SHP77 (cell line): ENCODE measurements around the gene IL16.
"Not testable (repeated sequence)": the region's sequence is repeated elsewhere in the genome, so short reads cannot be mapped to it uniquely, and the experiment has no call there.

Experiments
- DNase-seq, 2 experiments: peaks; one replicate each; lab custom pipeline; 2025; lab: John Stamatoyannopoulos, UW

IL16 gene

DNA sequence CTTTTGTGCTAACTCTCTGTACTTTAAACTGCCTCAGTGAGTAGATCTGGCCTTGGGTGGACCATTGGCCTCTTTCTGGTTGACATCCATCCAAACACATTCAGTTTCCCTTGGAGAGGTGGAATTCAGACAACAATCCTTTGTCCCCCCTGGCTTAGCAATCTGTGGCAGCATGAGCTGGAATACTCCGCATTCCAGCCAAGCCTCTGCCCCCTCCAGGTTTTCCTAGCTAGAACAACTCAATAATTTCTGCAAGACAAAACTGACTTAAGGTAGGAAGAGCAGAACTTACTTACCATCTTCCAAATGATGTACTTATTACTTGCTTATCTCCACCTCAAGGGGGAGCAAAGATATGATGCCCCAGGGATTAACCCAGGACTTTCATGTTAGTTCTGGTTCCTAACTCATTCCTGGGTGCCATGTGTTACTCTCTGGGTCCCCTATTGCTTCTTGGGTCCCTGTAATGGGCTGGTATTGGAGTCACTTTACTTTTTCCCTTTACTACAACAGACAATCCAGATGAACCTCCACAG, 21.8 kb upstream of the IL16 start:
- DNase-seq, result no peak

DNA sequence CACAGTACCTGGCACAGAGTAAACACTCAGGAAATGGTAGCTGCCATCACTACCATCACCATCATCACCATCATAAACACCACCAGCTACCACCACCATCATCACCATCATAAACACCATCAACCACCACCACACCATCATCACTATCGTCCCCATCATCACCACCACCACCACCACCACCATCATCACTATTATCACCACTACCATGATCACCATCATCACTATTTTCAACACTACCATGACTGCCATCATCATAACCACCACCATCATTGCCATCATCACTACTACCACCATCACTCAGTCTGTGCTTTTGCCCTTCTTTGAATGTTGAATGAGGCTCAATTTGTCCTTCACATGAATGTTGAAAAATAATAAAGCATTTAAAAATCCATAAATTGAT, 21.2 kb upstream of the IL16 start:
- DNase-seq, result no peak

DNA sequence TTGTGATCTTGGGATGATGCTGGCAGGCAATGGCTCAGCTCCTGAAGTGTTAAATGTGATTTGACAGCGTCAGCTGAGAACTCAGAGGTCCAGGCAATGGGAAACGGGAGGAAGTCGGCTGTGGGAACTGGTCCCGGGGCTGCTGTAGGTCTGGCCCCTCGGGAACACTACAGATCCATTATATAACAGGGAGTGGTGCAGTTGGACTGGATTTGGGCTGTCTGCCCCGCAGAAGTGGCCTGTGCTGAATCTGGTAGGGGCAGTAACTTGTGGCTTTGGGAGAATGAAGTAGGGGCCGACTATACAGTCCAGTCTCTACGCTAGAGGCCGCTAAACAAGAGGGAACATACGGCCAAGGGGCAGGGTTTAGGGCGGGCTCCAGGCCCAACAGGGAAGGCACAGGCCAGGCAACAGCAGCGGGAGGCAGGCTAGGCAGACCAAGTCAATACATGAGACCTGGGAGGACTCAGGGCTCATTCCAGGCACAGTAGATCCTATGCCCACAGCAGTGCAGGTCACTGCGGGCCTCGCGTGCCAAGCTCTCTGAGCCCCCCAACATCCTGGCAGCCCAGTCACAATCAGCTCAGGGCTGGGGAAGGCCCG, 20.3 kb upstream of the IL16 start:
- DNase-seq, result no peak

DNA sequence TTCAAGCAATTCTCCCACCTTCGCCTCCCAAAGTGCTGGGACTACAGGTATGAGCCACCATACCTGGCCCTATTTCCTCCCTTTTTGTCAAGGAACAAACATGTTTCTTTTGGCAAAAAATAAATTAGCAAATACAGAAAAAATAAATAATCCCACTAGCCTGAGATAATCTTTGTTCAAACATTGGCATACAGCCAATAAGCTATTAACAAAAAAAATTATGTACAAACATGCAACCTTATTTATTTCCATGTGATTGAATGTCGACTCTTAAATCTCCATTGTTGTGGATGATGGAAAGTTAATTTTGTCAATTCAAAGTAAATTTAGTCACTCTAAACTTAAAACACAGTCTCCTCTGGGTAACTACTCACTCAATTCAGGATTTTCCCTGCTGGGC, 18.3 kb upstream of the IL16 start:
- DNase-seq, result no peak

DNA sequence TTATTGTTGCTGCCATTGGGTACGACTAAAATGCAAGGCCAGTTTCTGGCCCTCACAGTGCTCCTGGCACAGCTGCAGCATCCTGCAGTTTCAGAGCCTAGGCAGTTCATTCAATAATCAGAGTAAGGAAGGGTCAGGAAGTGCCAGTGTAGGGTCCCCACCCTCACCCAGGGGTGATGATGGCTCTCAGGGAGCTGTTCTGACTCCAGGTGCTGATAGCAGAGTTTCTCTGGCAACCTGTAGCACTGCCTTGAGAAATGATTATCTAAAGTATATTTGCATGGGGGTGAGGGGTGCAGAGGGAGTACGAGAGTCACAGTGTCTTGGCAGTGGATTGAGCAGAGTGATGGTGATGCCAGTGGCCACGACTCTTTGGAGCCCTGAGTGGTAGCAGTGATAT, 15.5 kb upstream of the IL16 start:
- DNase-seq, result no peak

DNA sequence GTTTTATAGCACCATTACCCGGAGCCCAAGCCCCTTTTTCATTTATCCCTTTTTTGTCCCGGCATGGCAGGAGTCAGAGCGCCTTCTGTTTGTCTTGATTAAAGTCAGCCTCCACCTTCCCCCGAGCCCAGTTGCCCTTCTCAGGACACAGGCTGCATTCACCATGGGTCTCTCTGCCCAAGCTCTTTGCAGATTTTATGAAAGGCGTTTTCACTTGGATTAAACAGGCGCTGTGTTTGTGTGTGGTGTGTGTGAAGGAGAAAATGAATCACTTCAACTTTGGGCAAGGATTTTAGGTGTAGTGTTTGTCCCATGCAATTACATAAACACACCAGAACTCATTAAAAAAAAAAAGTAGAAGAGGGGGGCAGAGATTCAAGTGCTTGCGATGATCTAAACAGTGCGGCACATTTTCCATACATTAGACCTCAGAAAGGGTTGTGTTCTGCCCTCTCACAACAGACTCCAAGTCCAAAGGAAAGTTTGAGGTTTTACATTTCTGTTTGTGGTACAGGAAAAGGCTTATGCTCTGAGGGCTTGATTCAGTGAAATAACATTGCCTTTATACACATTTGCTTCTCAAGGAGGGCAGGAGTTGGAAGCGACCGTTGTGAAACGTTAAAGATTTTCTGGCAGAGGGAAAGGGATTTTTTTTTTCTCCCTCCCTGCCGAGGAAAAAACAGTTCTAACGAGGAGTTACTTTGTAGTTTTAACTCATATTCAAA, 14.5 kb upstream of the IL16 start:
- DNase-seq, result no peak

DNA sequence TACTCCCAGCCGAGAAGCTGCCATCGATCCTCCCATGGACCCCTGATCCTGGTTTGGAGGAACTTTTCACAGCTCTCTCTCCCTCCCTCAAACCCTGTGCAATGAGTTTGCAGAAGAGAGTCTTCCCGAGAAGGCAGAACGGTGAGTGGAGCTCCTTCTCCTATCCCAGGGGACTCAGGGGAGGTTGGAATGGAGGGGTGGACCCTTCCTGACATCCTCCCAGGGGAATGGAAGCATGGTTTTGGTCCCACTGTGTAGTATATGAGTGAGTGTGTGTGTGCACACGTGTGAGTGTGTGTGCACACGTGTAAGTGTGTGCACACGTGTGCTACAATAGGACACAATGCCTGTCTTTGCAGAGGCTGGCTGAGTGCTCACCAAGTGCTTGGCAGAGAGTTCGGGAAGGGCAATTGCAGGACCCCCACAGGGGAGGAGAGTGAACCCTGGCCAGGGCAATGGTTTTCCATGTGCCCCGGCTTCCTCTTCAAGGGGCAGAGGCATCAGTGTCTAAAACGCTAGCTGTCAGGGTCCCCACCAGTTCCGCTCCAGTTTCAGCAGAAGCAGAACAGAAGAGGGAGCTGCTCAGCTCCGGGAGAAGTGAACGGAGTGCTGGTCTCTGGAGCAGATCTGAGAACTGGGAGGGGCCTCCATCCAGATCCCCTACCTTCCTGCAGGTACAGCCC, 13.8 kb upstream of the IL16 start:
- DNase-seq, result no peak

DNA sequence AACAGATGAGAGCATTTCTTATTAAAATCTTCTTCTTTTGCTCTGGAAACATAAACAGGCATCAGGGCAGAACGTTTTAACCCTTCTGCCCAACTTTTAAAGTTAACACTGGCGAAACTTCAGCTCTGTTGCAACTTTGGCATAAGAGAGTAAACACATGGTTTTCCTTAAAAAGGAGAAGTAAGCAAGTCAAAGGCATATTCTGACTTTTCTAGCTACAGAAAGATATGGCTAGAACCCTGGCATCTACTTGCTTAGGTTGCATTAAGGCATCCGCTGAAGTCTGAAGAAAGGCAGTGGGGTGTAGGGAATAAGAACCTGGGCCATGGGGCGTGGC, 13.3 kb upstream of the IL16 start:
- no peak for DNase-seq

DNA sequence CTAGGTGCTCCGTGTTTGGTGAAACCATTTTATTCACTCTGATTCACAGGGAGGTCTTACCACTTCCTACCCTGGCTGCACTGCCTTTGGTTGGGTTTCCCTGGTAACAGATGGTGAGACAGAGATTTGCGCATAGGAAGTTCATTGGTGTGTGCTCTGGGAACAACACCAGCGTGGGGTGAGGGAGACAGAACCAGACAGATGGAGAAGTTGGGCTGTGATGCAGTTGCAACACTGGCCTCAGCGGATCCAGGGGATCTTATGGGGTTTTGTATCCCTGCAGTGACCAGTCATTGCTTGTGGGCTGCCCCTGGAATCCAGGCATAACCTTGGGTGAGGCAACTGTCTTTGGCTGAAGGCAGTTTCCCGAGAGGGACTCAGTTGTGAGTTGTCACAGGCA, 12.5 kb upstream of the IL16 start:
- DNase-seq, result no peak

DNA sequence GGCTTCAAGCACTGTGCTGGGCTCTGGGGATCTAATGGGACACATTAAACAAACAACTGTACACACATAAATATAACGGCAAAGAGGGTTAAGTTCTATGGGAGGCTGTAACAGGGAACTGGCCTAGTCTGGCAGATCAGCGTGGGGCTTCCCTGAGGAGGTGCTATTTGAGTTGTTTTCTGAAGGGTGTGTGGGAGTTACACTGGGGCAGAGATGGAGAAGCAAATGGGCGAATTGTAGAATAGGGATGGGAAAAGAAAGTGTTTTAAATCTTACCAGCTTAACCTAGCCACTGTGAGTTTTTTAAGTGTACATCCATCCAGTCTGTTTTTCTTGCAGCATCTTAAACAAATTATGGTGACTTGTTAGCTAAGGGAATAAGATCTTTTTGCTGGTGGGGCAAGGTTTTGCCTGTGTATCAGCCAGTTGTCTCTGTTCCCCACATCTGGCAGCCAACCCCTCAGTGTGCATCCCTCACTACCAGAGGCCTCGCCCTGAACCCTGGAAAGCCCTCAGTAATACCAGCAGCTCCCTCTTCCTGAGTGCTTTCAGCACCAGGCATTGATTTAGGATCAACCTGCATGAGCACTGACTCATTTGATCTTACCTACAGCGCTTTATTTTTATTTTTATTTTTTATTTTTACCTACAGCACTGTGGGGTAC, 10.9 kb upstream of the IL16 start:
- no peak for DNase-seq

DNA sequence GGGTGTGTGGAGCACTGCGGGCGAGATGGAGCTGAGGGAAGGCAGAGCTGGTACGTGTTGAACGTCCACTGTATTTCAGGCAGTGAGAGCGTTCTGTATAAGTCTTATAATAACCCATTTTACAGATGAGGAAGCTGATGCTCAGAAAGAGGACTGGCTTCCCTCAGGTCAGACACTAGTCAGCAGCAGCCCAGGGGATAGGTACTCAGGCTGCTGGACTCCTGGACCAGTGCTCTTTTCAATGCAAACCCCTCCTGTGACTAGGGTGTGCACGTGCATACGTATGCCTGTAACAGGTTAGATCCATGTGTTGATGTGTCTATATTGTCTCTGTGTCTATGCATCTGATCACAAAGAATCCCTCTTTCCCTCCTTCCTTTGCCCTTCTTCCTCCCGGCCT, 8.3 kb upstream of the IL16 start:
- no peak for DNase-seq

DNA sequence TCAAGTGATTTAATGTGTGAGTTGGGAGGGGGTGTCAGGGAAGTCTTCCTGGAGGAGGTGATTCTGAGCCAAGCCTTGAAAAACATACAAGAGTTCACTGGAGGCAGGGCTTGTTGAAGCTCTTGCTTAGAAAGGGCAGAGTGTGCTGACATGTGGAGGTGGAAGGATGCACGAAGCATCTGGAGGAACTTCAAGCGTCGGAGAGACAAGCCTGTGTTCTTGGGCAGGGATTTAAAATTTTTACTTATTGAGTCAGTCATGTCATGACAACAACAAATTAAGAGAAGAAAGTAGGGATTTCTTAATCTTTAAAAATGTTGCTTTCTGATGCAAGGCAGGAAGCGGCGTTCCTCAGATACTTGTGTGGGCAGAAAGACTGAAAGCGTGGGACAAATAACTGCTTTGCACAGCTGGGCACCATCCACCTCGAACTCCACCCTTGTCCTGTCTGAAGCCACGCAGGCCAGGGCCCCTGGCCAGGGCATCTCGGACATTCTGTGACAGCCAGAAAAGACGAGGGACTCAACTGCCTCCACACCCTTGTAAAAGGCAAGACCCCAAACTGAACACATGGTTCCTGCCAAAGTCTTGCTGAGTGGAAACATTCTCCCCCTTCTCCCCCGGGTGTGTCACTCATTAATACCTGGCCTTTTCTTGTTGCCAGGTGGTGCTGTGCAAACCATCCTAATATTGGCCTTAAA, 6.9 kb upstream of the IL16 start:
- DNase-seq, result no peak

DNA sequence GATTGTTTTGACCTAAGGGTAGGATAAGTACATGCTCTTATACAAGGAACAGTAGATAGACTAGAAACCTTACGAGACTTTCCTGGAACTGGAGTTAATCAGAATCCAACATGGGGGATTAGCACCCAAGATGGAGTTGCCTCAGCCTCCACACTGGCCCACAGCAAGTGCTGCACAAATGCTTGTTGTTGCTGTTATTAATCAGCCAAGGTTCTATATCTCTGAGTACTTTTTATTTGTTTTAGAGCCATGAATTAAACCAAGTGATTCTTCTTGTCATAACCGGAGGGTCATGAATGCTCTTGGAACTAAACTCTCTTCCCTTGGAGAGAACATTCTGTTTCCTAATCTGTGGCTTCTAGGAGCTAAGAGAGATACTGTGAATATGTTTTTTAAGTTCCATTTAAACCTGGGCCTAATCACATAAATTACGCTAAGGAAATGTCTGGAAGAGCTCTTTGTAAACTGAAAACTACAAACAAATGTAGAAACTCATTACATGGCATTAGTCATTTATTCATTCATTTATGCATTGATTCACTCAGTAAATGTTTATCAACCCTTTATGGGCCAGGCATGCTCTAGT, 5.7 kb upstream of the IL16 start:
- DNase-seq, result no peak

DNA sequence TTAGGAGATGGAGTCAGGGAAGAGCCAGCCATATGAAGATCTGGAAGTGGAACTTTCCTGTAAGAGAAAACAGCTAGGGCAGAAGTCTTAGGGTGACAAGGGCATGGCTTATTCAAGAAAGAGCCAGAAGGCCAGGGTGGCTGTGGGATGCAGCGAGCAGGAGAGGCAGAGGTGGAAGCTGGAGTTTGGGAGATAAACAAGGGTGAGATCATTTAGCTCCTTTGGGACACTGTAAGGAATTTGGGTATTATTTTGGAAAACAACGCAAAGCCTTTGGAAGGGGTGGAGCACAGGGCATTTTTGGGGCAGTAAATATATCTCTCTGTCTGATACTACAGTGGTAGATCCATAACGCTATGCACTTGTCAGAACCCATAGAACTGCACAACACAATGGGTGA, 5.0 kb upstream of the IL16 start:
- no peak for DNase-seq

DNA sequence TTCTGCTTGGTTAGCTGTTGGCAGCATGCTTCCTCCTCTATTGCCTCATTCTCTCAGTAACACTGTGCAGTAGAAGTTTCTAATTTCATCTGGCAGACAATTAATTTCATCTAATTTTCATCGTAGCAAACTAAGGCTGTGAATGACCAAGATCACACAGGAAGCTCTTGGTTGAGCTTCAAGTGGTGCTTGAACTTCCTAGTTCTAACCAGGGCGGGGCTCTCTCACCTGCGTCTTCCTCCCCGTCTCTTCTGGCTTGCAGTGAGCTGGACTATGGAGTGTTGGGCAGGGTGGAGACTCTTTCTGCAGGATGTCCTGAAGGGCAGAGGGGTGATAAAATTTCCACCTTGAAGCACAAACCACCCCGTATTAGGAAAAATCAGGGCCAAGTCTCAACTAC, 2.0 kb upstream of the IL16 start:
- no peak for DNase-seq

DNA sequence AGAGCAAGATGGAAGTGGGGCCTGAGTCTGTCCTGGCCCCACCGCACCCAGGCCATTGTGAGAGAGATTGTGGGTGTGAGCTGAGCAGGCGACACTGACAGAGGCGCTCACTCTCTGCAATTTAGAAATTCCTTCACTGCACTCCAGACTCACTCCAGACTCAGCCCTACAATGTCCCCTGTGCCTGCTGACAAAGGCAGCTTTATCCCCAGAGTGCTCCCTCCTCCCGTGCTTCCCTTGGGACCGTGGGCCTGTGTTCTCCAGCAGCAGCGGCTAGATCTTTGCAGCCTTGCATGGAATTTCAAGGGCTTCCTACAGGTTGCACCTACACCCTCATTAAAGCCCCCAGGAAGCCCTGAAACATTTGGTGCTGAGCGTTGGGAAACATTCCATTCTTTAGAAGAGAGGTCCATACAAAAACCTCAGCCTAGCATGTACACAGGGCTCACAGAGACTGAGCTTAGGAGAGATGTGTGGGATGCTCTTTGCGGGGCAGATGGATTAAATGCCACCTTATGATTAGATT, 1.3 kb upstream of the IL16 start:
- DNase-seq, result no peak

DNA sequence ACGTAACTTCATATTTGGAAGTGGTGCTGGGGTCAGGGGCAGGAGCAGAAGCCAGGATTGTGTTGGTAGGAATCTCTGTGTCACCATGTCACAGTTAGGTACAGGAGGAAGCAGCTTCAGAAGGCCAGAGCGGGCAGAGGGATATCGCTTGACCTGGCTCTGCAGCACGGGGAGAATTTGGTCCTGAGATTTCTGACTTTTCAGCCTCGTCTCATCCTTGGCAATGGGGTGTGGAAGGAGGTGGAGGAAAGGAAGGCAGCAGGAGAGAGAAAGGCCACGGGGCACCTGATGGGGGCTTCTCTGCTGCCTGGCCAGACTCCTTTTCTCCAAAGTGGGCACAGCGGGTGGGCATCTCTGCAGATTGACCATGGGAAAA, 564 bp downstream of the IL16 start:
- no peak for DNase-seq

DNA sequence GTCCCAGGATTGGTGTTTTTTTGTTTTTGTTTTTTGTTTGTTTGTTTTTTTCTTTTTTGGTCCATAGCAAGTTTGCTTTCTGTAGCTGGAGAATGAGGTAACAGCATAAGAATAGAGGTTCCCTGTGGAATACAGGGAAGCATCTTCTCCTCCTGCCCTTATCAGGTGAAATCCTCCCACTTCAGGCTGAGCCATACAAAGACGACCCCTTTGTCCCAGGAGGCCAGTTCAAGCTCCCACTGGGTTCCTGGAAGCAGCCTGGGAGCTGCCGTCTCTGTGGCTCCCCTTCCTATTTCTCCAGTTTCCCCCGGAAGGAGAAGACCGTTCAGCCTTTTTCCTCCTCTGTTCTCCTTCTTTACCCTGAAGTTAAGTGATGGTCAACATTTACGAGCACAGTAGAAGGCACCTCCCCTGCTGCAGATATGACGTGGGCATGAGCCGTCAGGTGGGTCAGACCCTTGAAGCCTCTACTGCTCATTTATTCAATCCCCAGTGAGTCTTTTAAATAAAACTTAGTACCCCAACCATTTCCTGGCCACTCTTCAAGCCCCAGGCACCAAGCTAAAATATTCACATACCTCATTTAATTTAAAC, 1.1 kb downstream of the IL16 start:
- no peak for DNase-seq

DNA sequence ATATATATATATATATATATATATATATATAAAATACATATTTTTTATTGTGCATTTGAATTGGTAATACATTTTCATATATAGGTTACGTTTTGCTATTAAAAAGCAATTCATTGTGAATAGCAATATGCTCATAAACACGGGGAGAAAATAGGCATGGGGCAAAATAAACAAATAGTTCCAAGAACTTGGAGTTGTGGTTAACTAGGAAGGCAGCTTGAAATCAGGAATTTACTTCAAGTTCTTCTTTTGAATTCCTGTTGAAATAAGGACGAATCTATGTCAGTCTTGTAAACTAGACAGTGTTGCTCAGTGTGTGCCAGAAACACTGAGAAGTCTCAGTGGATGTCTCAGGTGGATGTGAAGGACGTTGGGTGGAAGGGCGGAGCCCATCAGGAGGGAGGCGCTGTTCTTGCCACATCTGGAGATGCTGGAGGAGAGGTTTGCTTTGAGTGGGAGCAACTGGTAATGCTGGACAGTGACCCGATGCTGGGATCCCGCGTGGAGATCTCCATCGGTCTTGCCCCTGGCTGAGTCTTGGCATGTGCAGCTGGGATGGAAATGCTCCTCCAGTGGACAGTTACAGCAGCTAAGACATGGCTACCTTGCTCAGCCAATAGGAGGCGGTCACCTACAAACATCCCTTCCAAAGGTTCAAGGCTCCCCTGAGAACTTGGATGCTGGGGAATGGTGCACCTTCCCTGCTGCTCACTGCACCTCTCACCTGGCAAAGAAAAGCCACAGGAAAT, 2.5 kb downstream of the IL16 start:
- no peak for DNase-seq

DNA sequence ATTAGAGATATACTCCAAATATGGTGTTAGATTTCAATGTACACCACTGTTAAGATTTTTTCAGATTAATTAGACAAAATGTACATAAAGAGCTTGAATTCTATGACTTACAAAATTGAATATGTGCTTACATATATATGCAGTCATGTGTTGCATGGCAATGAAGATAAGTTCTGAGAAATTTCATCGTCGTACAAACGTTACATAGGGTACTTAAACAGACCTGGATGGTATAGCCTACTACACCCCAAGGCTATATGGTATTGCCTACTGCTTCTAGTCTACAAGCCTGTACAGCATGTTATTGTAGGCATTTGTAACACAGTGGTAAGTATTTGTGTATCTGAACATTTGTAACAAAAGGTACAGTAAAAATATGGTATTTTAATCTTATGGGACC, 9.3 kb downstream of the IL16 start:
- DNase-seq, result no peak

DNA sequence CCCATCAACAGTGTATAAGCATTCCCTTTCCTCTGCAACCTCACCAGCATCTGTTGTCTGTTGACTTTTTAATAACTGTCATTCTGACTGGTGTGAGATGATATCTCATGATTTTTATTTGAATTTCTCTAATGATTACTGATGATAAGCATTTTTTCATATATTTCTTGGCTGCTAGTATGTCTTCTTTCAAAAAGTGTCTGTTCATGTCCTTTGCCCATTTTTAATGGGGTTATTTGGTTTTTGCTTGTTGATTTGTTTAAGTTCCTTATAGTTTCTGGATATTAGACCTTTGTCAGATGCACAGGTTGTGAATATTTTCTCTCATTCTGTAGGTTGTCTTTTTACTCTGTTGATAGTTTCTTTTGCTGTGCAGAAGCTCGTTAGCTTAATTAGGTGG, 11.3 kb downstream of the IL16 start:
- not testable (repeated sequence) for DNase-seq
